Large intestine (tissue), 3 donors: ENCODE results near the gene TFEC. TPM values are rescaled to one million over a fixed set of nuclear protein-coding genes. Genes with fewer than 3 reads are reported as not detected.

Experiments used
- DNase-seq, 2 donors: peaks; one replicate each; pipeline versions ENCODE4 v3.0.0 to v3.0.0-alpha.2; 2013
- H3K27ac ChIP-seq: one replicate; pipeline ENCODE4 v1.5.1; 2013; ENCODE audit warnings: low read length
- H3K27me3 ChIP-seq: 2 replicates; pipeline ENCODE4 v1.6.1; 2013; ENCODE audit warnings: low read length; ENCODE audit not compliant: control insufficient read depth, insufficient read depth
- H3K36me3 ChIP-seq: 2 replicates; pipeline ENCODE4 v1.6.1; 2013; ENCODE audit warnings: low read length; ENCODE audit not compliant: control insufficient read depth, insufficient read depth
- H3K4me1 ChIP-seq: one replicate; pipeline ENCODE4 v1.6.1; 2013; ENCODE audit warnings: low read length; ENCODE audit not compliant: control insufficient read depth, insufficient read depth
- H3K4me3 ChIP-seq: one replicate; pipeline ENCODE4 v1.5.1; 2013; ENCODE audit warnings: low read length
- H3K9me3 ChIP-seq: one replicate; pipeline ENCODE4 v1.6.1; 2013; ENCODE audit warnings: mild to moderate bottlenecking, low read depth, low read length, moderate library complexity; ENCODE audit not compliant: control insufficient read depth
- WGBS: methylation state at CpG from one replicate; pipeline ENCODE4 v1.1.5; 2013; ENCODE audit warnings: low lambda C conversion rate; ENCODE audit not compliant: insufficient coverage; 5-methylcytosine and 5-hydroxymethylcytosine counted together
- polyA plus RNA-seq: library from polyadenylated mRNA; unstranded; fragments of 120-200 nt; gene quantifications from one replicate; pipeline ENCODE4 v1.2.1, GENCODE V29; 2013

The TFEC gene
- polyA plus RNA-seq, 1 donor, result 132 TPM

- H3K27me3 ChIP-seq, result no peaks in the 10 kb centered on the region
- H3K4me1 ChIP-seq, result peaks cover 34% of the 10 kb centered on the region
- H3K27ac ChIP-seq, result peak overlapping the region; percentile 89
- peak overlapping the region; percentile 63 for H3K4me3 ChIP-seq
- no CpG with 5 or more reads among the region's 1 CpG for WGBS
- peak; percentile 70 to 90 for DNase-seq
- no peaks in the 10 kb centered on the region for H3K36me3 ChIP-seq
- H3K9me3 ChIP-seq, result no peaks in the 10 kb centered on the region
These were observed 62.4 kb downstream of the TFEC start for GRCh38 chr7:115968171-115968570.

DNA sequence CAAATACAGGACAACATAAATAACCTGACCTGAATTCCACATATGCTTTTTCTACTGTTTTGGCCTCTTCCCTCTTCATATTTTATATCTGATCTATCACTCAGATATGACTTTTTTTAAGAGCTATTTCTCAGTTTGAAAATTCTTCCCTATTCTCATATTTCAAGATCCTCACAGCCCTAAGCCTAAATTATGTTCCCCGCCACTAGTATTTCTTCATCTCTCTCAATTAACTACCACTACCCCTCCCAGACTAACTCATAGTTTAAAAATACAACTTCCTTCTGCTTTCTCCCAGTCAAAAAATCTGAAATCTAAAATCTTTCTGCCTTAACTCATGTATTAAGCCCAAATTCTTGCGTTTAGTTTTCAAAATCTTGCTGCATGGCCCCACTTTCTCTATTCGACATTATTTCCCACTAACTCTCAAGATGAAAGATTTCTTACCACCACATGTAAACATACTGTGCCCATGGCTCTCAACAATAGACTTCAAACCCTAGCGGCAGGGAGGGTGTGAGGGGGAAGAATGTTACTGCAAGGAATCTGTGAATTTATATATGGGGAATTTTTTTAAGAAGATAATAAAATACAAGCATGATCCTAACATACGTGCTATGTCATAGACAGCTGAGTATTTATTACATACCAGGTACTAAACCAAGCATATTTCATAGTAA, 64.6 kb downstream of the TFEC start:
- WGBS, result 60% methylated on average over 2 of the region's 5 CpGs
- H3K9me3 ChIP-seq, result no peaks in the 10 kb centered on the region
- no peaks in the 10 kb centered on the region for H3K27me3 ChIP-seq
- peaks cover 21% of the 10 kb centered on the region for H3K4me1 ChIP-seq
- DNase-seq, result peak; percentile 37 to 71
- H3K4me3 ChIP-seq, result peak overlapping the region; percentile 63
- peak overlapping the region; percentile 89 for H3K27ac ChIP-seq
- H3K36me3 ChIP-seq, result no peaks in the 10 kb centered on the region

DNA sequence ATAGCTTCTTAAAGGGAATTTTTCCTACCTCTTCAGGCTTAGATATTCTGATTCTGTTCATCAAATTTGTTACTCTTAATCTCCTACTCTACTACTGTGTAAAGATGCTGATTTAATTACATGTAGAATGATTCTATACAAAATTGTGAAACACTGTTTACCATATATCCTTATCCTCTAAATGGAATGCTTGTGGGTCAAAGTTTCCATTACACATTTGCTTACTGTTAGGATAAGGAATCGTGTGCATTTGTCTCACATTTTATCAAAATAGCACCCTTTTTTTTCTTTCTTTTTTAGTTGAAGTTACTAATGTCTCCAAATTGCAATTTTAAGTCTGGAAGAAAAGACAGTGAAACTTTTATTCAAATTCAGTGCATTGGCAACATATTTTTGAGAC, 65.3 kb downstream of the TFEC start:
- no peaks in the 10 kb centered on the region for H3K9me3 ChIP-seq
- H3K4me1 ChIP-seq, result peaks cover 14% of the 10 kb centered on the region
- no peaks in the 10 kb centered on the region for H3K27me3 ChIP-seq
- peak overlapping the region; percentile 89 for H3K27ac ChIP-seq
- DNase-seq, result peak; percentile 46 to 80
- no peaks in the 10 kb centered on the region for H3K36me3 ChIP-seq
- peak overlapping the region; percentile 63 for H3K4me3 ChIP-seq
- 13% methylated on average over 1 of the region's 1 CpG for WGBS

- Histone ChIP-seq H3K4me3 (peak overlapping the region; percentile 63), H3K36me3 (no peaks in the 10 kb centered on the region), H3K27ac (peak overlapping the region; percentile 89), H3K4me1 (peaks cover 9% of the 10 kb centered on the region), H3K9me3 (no peaks in the 10 kb centered on the region), H3K27me3 (no peaks in the 10 kb centered on the region)
- DNase-seq, result peak in 1 of 2 donors; percentile 52
- 33% methylated on average over 1 of the region's 1 CpG for WGBS
These were observed 65.8 kb downstream of the TFEC start for GRCh38 chr7:115964799-115965198.

DNA sequence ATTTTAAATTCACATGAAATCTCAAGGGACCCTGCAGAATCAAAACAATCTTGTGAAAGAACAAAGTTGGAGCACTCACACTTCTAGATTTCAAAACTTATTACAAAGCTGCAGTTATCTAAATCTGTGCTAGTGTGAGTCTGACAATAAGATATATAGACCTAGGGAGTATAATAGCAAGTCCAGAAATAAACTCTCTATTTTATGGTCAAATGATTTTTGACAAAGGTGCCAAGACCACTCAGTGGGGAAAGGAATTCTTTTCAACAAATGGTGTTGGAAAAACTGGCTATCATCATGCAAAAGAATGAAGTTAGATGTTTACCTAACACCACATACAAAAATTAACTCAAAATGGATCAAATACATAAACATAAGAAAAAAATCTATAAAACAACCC, 68.2 kb downstream of the TFEC start:
- Histone ChIP-seq H3K4me1 (no peaks in the 10 kb centered on the region), H3K27me3 (no peaks in the 10 kb centered on the region), H3K36me3 (no peaks in the 10 kb centered on the region), H3K9me3 (no peaks in the 10 kb centered on the region), H3K27ac (peak overlapping the region; percentile 10), H3K4me3 (peak overlapping the region; percentile 7)
- DNase-seq, result no peak

DNA sequence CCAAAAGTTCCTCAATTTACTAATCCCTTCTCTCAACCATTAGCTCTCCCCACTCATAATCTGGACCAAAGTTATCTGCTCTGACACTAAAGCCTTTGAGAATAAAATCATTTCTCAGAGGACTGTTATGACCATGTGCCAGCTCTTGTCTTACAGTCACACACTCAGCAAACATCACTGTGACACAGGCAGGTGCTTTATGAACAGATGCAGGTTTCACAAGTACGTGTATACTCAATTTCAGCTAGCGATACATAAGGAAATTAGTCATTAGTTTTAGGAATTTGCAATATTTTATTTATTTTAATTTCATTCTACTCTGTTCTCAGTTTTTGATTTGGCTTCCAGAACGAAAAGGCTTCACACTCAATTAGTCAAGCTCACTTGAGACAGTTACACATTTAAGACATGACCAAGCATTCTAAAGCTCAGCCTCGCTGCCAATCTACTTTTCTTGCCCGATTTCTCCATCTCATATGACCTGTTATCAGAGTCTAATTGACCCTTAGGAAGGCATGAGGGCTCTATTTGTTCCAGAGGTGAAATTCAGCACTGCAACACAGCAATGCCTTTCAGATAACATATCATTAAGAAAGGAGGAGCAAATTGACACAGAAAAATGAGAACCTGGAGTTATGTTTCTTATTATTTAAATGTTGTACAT, 76.8 kb downstream of the TFEC start:
- Histone ChIP-seq H3K4me3 (no peak overlapping the region), H3K4me1 (peaks cover 13% of the 10 kb centered on the region), H3K36me3 (peaks cover 18% of the 10 kb centered on the region), H3K9me3 (no peaks in the 10 kb centered on the region), H3K27me3 (no peaks in the 10 kb centered on the region), H3K27ac (peak overlapping the region; percentile 14)
- DNase-seq, result peak; percentile 40 to 69
- WGBS, result 90% methylated on average over 2 of the region's 5 CpGs

DNA sequence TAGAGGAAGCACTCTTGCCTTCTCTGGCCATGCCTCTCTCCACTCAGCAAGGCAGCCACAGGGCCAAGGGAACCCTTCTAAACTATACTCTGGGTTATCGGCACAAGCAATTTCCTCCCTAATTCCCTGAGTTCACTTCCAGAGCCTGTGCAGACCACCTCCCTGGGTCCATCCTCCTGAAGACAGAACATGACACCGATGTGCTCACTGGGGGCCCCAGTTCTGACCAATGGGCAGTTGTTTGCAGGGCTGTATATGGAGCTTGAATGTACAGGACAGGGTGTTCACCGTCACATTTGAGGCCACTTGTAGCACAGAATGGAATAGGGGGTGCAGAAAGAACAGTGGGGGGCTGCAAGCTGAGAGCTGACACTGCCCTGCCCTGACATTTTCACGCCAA, 77.7 kb downstream of the TFEC start:
- peaks cover 18% of the 10 kb centered on the region for H3K36me3 ChIP-seq
- WGBS, result no CpG with 5 or more reads among the region's 4 CpGs
- H3K27me3 ChIP-seq, result no peaks in the 10 kb centered on the region
- peak overlapping the region; percentile 18 for H3K27ac ChIP-seq
- no peak for DNase-seq
- peaks cover 13% of the 10 kb centered on the region for H3K4me1 ChIP-seq
- H3K4me3 ChIP-seq, result no peak overlapping the region
- H3K9me3 ChIP-seq, result no peaks in the 10 kb centered on the region

DNA sequence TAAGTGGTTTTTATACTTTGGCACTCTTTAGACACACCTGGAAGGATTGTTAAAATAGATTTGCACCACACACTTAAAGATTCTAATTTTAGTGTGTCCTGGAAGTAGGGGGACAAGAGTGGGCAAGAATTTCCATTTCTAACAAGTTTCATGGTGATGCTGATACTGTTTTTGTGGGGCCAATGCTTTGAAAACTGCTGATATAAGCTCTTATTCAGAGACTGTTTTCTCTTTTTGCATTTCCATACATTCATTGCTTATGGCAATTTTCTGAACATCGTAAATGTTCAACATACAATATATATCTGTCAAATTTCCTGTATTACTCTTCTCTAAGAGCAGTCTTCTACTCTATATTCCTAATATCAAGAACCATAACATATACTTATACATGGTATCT, 79.0 kb downstream of the TFEC start:
- H3K36me3 ChIP-seq, result peaks cover 18% of the 10 kb centered on the region
- H3K4me3 ChIP-seq, result no peak overlapping the region
- WGBS, result 100% methylated on average over 1 of the region's 1 CpG
- no peak overlapping the region for H3K27ac ChIP-seq
- DNase-seq, result no peak
- peaks cover 13% of the 10 kb centered on the region for H3K4me1 ChIP-seq
- no peaks in the 10 kb centered on the region for H3K27me3 ChIP-seq
- H3K9me3 ChIP-seq, result no peaks in the 10 kb centered on the region

DNA sequence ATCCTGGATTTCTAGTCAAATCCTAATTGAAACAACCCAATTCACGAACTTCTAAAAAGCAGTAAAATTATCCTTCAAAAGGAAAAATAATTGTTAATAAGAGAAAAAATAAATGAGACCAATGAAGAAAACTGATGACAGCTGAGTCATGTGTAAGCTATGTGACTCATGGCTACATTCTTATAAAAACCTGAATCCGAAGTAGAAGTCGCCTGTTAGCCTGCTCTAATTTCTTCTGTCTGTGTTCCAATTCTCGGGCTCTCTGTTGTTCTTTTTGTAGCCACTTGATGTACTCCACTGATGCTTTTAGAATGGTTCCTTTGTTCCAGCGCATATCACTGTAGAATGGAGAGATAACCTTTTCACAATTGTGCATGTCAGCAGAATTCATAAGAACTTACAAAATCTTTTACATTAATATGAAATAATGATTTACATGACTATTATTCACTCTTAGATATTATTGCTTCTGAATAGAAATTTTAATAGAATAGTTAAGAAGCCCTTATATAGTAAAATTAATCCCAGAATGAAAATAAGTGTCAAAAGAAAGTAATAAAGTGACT, 88.8 kb downstream of the TFEC start:
- DNase-seq, result no peak
- WGBS, result 80% methylated on average over 4 of the region's 5 CpGs
- Histone ChIP-seq H3K4me1 (no peaks in the 10 kb centered on the region), H3K36me3 (peaks cover 14% of the 10 kb centered on the region), H3K4me3 (no peak overlapping the region), H3K27me3 (no peaks in the 10 kb centered on the region), H3K9me3 (no peaks in the 10 kb centered on the region), H3K27ac (no peak overlapping the region)

- H3K4me3 ChIP-seq, result no peak overlapping the region
- DNase-seq, result no peak
- H3K4me1 ChIP-seq, result no peaks in the 10 kb centered on the region
- no peaks in the 10 kb centered on the region for H3K27me3 ChIP-seq
- 90% methylated on average over 3 of the region's 3 CpGs for WGBS
- H3K27ac ChIP-seq, result no peak overlapping the region
- no peaks in the 10 kb centered on the region for H3K9me3 ChIP-seq
- peaks cover 16% of the 10 kb centered on the region for H3K36me3 ChIP-seq
These were observed 90.0 kb downstream of the TFEC start for GRCh38 chr7:115940460-115941060.
